Measurements from ENCODE around the gene MS4A14.

DNA sequence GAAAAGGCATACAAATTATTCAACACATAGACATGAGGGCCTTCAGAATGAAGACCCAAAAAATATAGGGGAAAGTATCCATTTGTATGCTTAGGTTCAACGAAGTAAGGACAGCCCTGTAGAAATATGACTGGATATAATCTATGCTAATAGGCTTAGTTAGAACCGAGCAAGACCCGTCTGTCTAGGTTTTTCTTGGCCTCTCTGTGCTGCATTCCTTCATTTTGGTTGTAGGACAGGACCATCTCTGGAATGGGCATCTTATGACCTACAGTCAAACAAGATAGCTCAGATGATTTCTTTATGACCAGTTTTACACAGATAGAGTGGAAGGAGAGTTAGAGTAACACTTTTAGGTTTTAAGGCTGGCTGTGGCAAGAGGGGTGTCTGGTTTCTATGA lies 23.5 kb upstream of the MS4A14 start:
- TF ChIP-seq EZH2 (IDR thresholded peaks at IDR 0.05; ENCODE audit: insufficient read depth, poor library complexity, severe bottlenecking), result no peak
- TF ChIP-seq EZH2phosphoT487 (IDR thresholded peaks at IDR 0.05; ENCODE audit: insufficient read depth, low read depth), result no peak
